HG02588 (cell line): ENCODE data around the gene CT45A5.
"Not testable (repeated sequence)": the region's sequence is repeated elsewhere in the genome, so short reads cannot be mapped to it uniquely, and the experiment has no call there.

ENCODE experiments used
- ATAC-seq: cut with Tn5 transposase; IDR thresholded peaks from one replicate; pipeline ENCODE4 v1.9.1; 2021; ENCODE audit warnings: mild to moderate bottlenecking, moderate library complexity; ENCODE audit not compliant: unreplicated experiment

CT45A5 gene

DNA sequence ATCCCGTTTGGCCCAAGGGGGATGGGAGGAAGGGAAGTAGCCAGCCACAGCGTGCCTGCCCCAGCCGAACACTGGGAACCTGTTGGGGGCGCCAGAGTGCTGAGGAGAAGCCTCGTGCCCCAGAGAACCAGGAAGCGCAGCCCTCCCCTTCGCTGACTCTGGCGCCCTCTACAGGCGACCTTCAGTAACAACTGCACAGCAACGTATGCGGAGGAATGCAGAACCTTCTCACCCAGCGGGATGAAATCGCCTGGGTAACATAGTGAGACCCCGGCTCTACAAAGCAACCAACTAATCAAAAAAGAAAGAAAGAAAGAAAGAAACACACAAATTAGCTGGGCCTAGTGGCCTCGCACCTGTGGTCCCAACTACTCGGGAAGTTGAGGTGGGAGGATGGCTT, at the start of gene CT45A5:
TSS of gene CT45A5 (minus strand) at position 101 of the 400 bp plus-strand sequence. CDS start 3,774 bp downstream, outside the sequence.
- ATAC-seq = not testable (repeated sequence)

GRCh38 chrX:135819912-135820311, 34.6 kb upstream of the CT45A5 start, which contains the start of gene CT45A2:
Gene CT45A2 (minus strand): TSS chrX:135820012. CDS start chrX:135816265, 3,747 bp downstream.
- ATAC-seq = not testable (repeated sequence)

DNA sequence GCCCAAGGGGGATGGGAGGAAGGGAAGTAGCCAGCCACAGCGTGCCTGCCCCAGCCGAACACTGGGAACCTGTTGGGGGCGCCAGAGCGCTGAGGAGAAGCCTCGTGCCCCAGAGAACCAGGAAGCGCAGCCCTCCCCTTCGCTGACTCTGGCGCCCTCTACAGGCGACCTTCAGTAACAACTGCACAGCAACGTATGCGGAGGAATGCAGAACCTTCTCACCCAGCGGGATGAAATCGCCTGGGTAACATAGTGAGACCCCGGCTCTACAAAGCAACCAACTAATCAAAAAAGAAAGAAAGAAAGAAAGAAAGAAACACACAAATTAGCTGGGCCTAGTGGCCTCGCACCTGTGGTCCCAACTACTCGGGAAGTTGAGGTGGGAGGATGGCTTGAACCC, 17.4 kb upstream of the CT45A5 start, which contains the start of gene CT45A6:
TSS of gene CT45A6 (minus strand) at position 101 of the 400 bp plus-strand sequence. CDS start 3,794 bp downstream, outside the sequence.
- not testable (repeated sequence) for ATAC-seq

DNA sequence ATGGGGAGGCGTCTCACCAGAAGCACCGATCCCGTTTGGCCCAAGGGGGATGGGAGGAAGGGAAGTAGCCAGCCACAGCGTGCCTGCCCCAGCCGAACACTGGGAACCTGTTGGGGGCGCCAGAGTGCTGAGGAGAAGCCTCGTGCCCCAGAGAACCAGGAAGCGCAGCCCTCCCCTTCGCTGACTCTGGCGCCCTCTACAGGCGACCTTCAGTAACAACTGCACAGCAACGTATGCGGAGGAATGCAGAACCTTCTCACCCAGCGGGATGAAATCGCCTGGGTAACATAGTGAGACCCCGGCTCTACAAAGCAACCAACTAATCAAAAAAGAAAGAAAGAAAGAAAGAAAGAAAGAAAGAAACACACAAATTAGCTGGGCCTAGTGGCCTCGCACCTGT, 17.2 kb downstream of the CT45A5 start, which contains the start of gene CT45A3:
TSS of gene CT45A3 (minus strand) at position 101 of the 400 bp plus-strand sequence. CDS start 3,747 bp downstream, outside the sequence.
- not testable (repeated sequence) for ATAC-seq

DNA sequence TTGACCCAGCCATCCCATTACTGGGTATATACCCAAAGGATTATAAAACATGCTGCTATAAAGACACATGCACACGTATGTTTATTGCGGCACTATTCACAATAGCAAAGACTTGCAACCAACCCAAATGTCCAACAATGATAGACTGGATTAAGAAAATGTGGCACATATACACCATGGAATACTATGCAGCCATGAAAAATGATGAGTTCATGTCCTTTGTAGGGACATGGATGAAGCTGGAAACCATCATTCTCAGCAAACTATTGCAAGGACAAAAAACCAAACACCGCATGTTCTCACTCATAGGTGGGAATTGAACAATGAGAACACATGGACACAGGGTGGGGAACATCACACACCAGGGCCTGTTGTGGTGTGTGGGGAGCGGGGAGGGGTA, 40.6 kb downstream of the CT45A5 start:
- not testable (repeated sequence) for ATAC-seq

GRCh38 chrX:135741192-135741715, 44.0 kb downstream of the CT45A5 start:
- no peak for ATAC-seq

DNA sequence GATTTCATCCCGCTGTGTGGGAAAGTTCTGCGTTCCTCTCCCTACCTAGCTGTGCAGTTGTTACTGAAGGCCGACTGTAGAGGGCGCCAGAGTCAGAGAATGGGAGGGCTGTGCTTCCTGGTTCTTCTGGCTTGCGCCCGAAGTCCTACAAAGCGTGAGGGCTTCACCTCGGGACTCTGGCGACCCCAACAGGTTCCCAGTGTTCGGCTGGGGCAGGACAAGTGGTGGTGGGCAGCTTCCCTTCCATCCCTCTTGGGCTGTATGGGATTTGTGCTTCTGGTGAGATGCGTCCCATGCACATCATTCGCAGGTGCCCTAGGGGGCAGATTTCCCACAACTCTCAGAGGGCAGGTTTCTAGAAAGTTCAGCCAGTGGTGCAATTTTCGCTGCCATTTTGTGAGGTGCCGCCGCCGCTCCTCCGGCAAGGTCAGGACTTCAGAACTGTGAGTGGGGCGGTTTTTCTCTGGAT, 44.6 kb downstream of the CT45A5 start:
- ATAC-seq = no peak

GRCh38 chrX:135737366-135738071, 47.8 kb downstream of the CT45A5 start:
- no peak for ATAC-seq

DNA sequence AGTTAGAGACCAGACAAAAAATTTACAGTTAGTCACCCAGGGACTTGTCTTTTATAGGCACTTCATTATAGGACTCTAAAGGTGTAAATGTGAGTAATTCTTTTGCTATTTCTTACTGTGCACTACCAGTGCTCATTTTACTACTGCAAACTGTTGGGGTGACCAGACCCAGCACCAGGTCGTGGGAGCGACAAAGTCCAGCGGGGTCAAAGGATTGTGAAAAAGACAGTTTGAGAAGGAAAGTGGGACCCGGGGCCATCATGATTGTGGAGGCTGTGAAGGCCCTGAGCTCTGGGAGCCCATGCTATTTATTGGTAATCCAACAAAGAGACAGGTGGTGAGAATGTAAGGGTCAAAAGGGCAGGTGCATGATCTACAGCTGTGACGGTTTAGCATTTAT, 50.6 kb downstream of the CT45A5 start:
- not testable (repeated sequence) for ATAC-seq
